Ishikawa (cell line): Measurements from ENCODE around the gene KCNJ8.

Source experiments
- CEBPB ChIP-seq: IDR thresholded peaks from 2 replicates; pipeline ENCODE4 v1.6.1; 2012
- CREB1 ChIP-seq: IDR thresholded peaks from 2 replicates; pipeline ENCODE4 v1.6.1; 2012; ENCODE audit warnings: low read depth
- EGR1 ChIP-seq: IDR thresholded peaks from 2 replicates; pipeline ENCODE4 v1.6.1; 2012
- EP300 ChIP-seq: IDR thresholded peaks from 2 replicates; pipeline ENCODE4 v1.6.1; 2012; ENCODE audit warnings: borderline replicate concordance
- FOXM1 ChIP-seq: IDR thresholded peaks from 2 replicates; pipeline ENCODE4 v1.6.1; 2012; ENCODE audit warnings: low read depth, borderline replicate concordance
- MAX ChIP-seq: IDR thresholded peaks from 2 replicates; pipeline ENCODE4 v1.6.1; 2012
- NFIC ChIP-seq: IDR thresholded peaks from 2 replicates; pipeline ENCODE4 v1.6.1; 2012
- RAD21 ChIP-seq: IDR thresholded peaks from 2 replicates; pipeline ENCODE4 v1.6.1; 2012; ENCODE audit warnings: low read depth
- TAF1 ChIP-seq: IDR thresholded peaks from 2 replicates; pipeline ENCODE4 v1.6.1; 2012; ENCODE audit warnings: low read depth, mild to moderate bottlenecking
- TCF12 ChIP-seq: IDR thresholded peaks from 2 replicates; pipeline ENCODE4 v1.6.1; 2012; ENCODE audit warnings: low read depth
- TEAD4 ChIP-seq: IDR thresholded peaks from 2 replicates; pipeline ENCODE4 v1.6.1; 2012
- USF1 ChIP-seq: IDR thresholded peaks from 2 replicates; pipeline ENCODE4 v1.6.1; 2012
- YY1 ChIP-seq: IDR thresholded peaks from 2 replicates; pipeline ENCODE4 v1.6.1; 2012; ENCODE audit warnings: low read depth
- ZBTB7A ChIP-seq: IDR thresholded peaks from 2 replicates; pipeline ENCODE4 v1.6.1; 2012; ENCODE audit warnings: low read depth
- TF ChIP-seq, protein P1 (sequence below): IDR thresholded peaks from 2 replicates; pipeline ENCODE4 v1.6.1; 2012; ENCODE audit warnings: low read depth, mild to moderate bottlenecking

Gene KCNJ8

DNA sequence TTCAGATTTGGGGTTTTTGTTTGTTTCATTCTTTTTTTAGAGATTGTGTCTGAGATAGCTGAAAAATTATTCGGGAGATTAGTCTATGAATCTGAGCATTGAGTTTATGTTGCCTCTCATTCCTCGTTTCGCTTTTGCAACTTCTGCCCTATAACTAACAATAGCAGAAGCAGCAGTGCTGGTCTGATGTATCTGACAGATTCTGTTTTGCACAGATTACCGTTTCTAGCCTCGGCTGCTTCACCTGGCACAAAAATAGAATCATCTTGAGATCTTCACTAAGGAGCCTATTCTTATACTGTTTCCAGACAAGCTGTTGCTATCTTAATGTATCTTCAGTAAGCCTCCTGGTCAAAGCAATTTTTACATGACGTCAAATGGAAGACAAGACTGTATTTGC is 29.2 kb downstream of the KCNJ8 start:
- TF ChIP-seq EGR1, result no peak
- no peak for TF ChIP-seq USF1
- no peak for TF ChIP-seq CEBPB

DNA sequence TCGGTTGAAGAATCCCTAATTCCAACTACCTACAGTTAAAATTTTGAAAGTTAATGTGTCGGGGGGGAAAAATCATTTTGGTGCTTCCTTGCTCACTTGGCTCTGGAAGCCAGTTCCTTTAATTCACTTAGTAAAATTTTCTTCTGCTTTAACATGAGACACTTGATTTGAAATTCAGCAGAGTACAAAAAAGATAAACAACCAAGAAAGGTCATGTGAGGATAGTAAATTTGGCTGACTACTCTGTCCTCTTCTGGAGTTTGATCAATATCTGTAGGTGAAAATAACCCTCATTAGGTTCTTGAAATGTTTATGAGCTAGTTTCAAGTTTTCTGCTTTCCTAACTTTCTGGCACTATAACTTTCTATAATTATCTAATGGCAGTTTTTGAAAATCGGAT is 43.4 kb downstream of the KCNJ8 start:
- no peak for TF ChIP-seq CREB1

GRCh38 chr12:21725731-21726130 is 48.8 kb downstream of the KCNJ8 start:
- TF ChIP-seq TCF12, result no peak
- TF ChIP-seq TEAD4, result no peak
- TF ChIP-seq ZBTB7A, result no peak
- TF ChIP-seq, protein P1, sequence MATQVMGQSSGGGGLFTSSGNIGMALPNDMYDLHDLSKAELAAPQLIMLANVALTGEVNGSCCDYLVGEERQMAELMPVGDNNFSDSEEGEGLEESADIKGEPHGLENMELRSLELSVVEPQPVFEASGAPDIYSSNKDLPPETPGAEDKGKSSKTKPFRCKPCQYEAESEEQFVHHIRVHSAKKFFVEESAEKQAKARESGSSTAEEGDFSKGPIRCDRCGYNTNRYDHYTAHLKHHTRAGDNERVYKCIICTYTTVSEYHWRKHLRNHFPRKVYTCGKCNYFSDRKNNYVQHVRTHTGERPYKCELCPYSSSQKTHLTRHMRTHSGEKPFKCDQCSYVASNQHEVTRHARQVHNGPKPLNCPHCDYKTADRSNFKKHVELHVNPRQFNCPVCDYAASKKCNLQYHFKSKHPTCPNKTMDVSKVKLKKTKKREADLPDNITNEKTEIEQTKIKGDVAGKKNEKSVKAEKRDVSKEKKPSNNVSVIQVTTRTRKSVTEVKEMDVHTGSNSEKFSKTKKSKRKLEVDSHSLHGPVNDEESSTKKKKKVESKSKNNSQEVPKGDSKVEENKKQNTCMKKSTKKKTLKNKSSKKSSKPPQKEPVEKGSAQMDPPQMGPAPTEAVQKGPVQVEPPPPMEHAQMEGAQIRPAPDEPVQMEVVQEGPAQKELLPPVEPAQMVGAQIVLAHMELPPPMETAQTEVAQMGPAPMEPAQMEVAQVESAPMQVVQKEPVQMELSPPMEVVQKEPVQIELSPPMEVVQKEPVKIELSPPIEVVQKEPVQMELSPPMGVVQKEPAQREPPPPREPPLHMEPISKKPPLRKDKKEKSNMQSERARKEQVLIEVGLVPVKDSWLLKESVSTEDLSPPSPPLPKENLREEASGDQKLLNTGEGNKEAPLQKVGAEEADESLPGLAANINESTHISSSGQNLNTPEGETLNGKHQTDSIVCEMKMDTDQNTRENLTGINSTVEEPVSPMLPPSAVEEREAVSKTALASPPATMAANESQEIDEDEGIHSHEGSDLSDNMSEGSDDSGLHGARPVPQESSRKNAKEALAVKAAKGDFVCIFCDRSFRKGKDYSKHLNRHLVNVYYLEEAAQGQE, result no peak
- no peak for TF ChIP-seq EGR1
- TF ChIP-seq USF1, result no peak
- no peak for TF ChIP-seq NFIC
- no peak for TF ChIP-seq YY1
- no peak for TF ChIP-seq CEBPB
- no peak for TF ChIP-seq MAX
- no peak for TF ChIP-seq RAD21
- no peak for TF ChIP-seq CREB1
- no peak for TF ChIP-seq EP300
- no peak for TF ChIP-seq TAF1
- no peak for TF ChIP-seq FOXM1

GRCh38 chr12:21718944-21719650 is 55.4 kb downstream of the KCNJ8 start:
- TF ChIP-seq TCF12 (no peak), NFIC (no peak), RAD21 (no peak), YY1 (no peak), EP300 (no peak), ZBTB7A (no peak)

DNA sequence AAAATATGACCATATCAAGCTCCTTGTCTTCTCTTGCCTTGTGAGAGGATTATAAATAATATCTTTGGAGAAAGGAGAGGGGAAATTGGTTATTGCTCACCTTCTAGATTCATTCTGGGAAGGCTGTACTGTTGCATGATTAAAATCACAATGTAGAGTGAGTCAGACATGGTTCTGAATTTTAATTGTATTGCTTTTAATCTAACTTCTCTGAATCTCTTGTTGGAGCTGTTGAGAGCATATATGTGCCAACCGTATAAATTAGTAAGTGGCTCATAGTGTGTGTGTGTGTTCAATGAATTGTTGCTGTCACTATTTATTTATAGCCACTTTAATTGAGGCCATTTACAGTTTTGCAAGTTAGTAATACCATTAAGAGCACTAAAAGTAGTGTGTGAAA is 56.1 kb downstream of the KCNJ8 start:
- TF ChIP-seq MAX (no peak), CEBPB (no peak), TEAD4 (no peak), YY1 (no peak), USF1 (no peak), NFIC (no peak), EP300 (no peak), FOXM1 (no peak), EGR1 (no peak), CREB1 (no peak), TCF12 (no peak), RAD21 (no peak)

- TF ChIP-seq EGR1 (no peak), CEBPB (no peak), RAD21 (no peak), USF1 (no peak), FOXM1 (no peak), NFIC (no peak), TAF1 (no peak), MAX (no peak), EP300 (no peak), CREB1 (no peak), TEAD4 (no peak), YY1 (no peak), TCF12 (no peak), ZBTB7A (no peak)
- TF ChIP-seq, protein P1, result no peak
Observed at GRCh38 chr12:21717767-21718166, 56.7 kb downstream of the KCNJ8 start.
